Ishikawa (cell line): ENCODE data around the gene NHSL1.

Experiments used
- CREB1 ChIP-seq: IDR thresholded peaks from 2 replicates; pipeline ENCODE4 v1.6.1; 2012; ENCODE audit warnings: low read depth
- EGR1 ChIP-seq: IDR thresholded peaks from 2 replicates; pipeline ENCODE4 v1.6.1; 2012
- EP300 ChIP-seq: IDR thresholded peaks from 2 replicates; pipeline ENCODE4 v1.6.1; 2012; ENCODE audit warnings: borderline replicate concordance
- RAD21 ChIP-seq: IDR thresholded peaks from 2 replicates; pipeline ENCODE4 v1.6.1; 2012; ENCODE audit warnings: low read depth
- REST ChIP-seq: IDR thresholded peaks from 2 replicates; pipeline ENCODE4 v1.6.1; 2012; ENCODE audit warnings: low read depth, mild to moderate bottlenecking
- TAF1 ChIP-seq: IDR thresholded peaks from 2 replicates; pipeline ENCODE4 v1.6.1; 2012; ENCODE audit warnings: low read depth, mild to moderate bottlenecking
- TF ChIP-seq, protein P1 (sequence below): IDR thresholded peaks from 2 replicates; pipeline ENCODE4 v1.6.1; 2012

- TF ChIP-seq EP300 (no peak), RAD21 (no peak), CREB1 (no peak), REST (no peak), TAF1 (no peak), EGR1 (peak; percentile 25; the same call in 1 of the 2 replicates)
- TF ChIP-seq, protein P1, sequence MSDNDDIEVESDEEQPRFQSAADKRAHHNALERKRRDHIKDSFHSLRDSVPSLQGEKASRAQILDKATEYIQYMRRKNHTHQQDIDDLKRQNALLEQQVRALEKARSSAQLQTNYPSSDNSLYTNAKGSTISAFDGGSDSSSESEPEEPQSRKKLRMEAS = no peak; the same call in 1 of the 2 replicates
These were observed 43.4 kb downstream of the NHSL1 start for GRCh38 chr6:138455746-138456400.
